ENCODE measurements around the gene SULT1A2. TPM values are rescaled to one million over a fixed set of nuclear protein-coding genes. Genes with fewer than 3 reads are reported as not detected.

Gene SULT1A2
- total and polyA plus RNA-seq, 2 of the 8 experiments (the other 6 are each of a cell fraction or from before 2014, with no cell fraction given) = 0.29 to 0.35 TPM

- Histone ChIP-seq H3K23ac (ENCODE audit: insufficient read length) (no peak overlapping the region), H3K4me3 (ENCODE audit: extremely low read depth in 1 of 4, insufficient read depth in 2 of 4, low read depth in 3 of 4, low read length in 4 of 4) (no peak overlapping the region), H3K36me3 (ENCODE audit: control insufficient read depth in 2 of 4, insufficient read depth in 4 of 4, low read length in 3 of 4) (no peaks in the 10 kb centered on the region), H3K27ac (ENCODE audit: low read depth, low read length) (no peak overlapping the region), H3K79me2 (ENCODE audit: control insufficient read depth in 1 of 2, insufficient read depth in 2 of 2, low read length in 2 of 2) (no peaks in the 10 kb centered on the region), H3K79me1 (ENCODE audit: low read depth, low read length) (no peaks in the 10 kb centered on the region; the same call in 1 of the 2 replicates), H3K14ac (ENCODE audit: insufficient read length) (no peak overlapping the region), H3K9ac (replicated peaks in 1 of 4; ENCODE audit: extremely low read depth in 1 of 4, low read depth in 3 of 4, low read length in 3 of 4) (no peak overlapping the region), H2BK20ac (ENCODE audit: low read length) (no peak overlapping the region), H4K8ac (ENCODE audit: extremely low read depth, insufficient read depth, low read length) (no peak overlapping the region), H4K91ac (replicated peaks; ENCODE audit: insufficient read length, low read length) (no peak overlapping the region), H3K9me3 (ENCODE audit: insufficient read depth in 2 of 2, low read depth in 1 of 2, low read length in 1 of 2) (no peaks in the 10 kb centered on the region), H2AK5ac (ENCODE audit: low read depth, low read length) (no peak overlapping the region), H4K20me1 (replicated peaks in 1 of 2; ENCODE audit: control insufficient read depth in 1 of 2, insufficient read depth in 2 of 2, low read length in 2 of 2) (no peaks in the 10 kb centered on the region), H3K23me2 (ENCODE audit: low read depth, low read length) (no peaks in the 10 kb centered on the region), H3K4ac (replicated peaks; ENCODE audit: insufficient read length, low read depth, low read length) (no peak overlapping the region), H4K5ac (ENCODE audit: insufficient read length, low read depth, low read length) (no peak overlapping the region), H3K4me2 (ENCODE audit: insufficient read depth in 1 of 2, low read depth in 2 of 2, low read length in 2 of 2) (no peak overlapping the region), H2AFZ (ENCODE audit: low read length) (no peak overlapping the region), H3K4me1 (replicated peaks in 1 of 4; ENCODE audit: control insufficient read depth in 3 of 4, insufficient read depth in 4 of 4, low read length in 3 of 4) (peaks cover 0 to 3% (median 1%) of the 10 kb centered on the region in 4 experiments; a peak in 3 of 7 replicates), H2BK12ac (ENCODE audit: low read depth, low read length) (no peak overlapping the region), H3K56ac (replicated peaks; ENCODE audit: insufficient read length, low read depth, low read length) (no peak overlapping the region), H2BK5ac (ENCODE audit: low read depth, low read length) (no peak overlapping the region), H3K18ac (ENCODE audit: extremely low read depth, low read length) (no peak overlapping the region), H2BK120ac (replicated peaks; ENCODE audit: low read depth, low read length) (no peak overlapping the region), H2BK15ac (ENCODE audit: low read length) (no peak overlapping the region), H3K27me3 (replicated peaks in 1 of 4; ENCODE audit: control insufficient read depth in 3 of 4, extremely low read depth in 1 of 4, insufficient read depth in 3 of 4, low read length in 3 of 4) (no peaks in the 10 kb centered on the region)
- DNase-seq (ENCODE audit: low read depth in 1 of 2, low spot score in 2 of 2) = no peak
- ChIA-PET CTCF (ENCODE audit: partially characterized antibody) (no interaction called here), POLR2A (ENCODE audit: partially characterized antibody) (interaction anchor here (0.6 kb wide), 1 partner anchor 115 kb away, joined by 3 read pairs; no protein-coding TSS in a partner anchor)
- FAIRE-seq = no peak
- WGBS, 2 experiments (ENCODE audit: extremely low coverage in 1 of 2, insufficient coverage in 1 of 2, insufficient read length in 1 of 2, insufficient replicate concordance in 2 of 2, low coverage in 1 of 2, low lambda C conversion rate in 2 of 2, missing lambda C conversion rate in 1 of 2) = 70% methylated on average over 4 of the region's 6 CpGs; no CpG with 5 or more reads in 1 of the 2 experiments
- TF ChIP-seq ZNF274 (IDR thresholded peaks at IDR 0.05; ENCODE audit: borderline replicate concordance, extremely low read depth, low read length) = no peak
- no peak for TF ChIP-seq SIX5 (IDR thresholded peaks at IDR 0.05; ENCODE audit: low read depth, low read length)
- TF ChIP-seq USF2 (IDR thresholded peaks at IDR 0.05; ENCODE audit: low read length) = no peak
- no peak for TF ChIP-seq POLR2AphosphoS5 (IDR thresholded peaks at IDR 0.05; ENCODE audit: low read depth, low read length)
- no peak for TF ChIP-seq BRCA1 (IDR thresholded peaks at IDR 0.05; ENCODE audit: low read depth, low read length)
- no peak for TF ChIP-seq E2F6 (IDR thresholded peaks at IDR 0.05)
- no peak for TF ChIP-seq KDM4A (IDR thresholded peaks at IDR 0.05; ENCODE audit: low read depth, low read length, severe bottlenecking)
- TF ChIP-seq SRF (IDR thresholded peaks at IDR 0.05; ENCODE audit: low read depth, low read length) = no peak
- no peak for TF ChIP-seq SIRT6 (IDR thresholded peaks at IDR 0.05; ENCODE audit: low read length)
- TF ChIP-seq SP4 (IDR thresholded peaks at IDR 0.05; ENCODE audit: low read length) = no peak
- no peak for TF ChIP-seq RNF2 (IDR thresholded peaks at IDR 0.05; ENCODE audit: borderline replicate concordance, low read depth, low read length, missing control alignments, poor library complexity, severe bottlenecking)
- no peak for TF ChIP-seq MAFK (IDR thresholded peaks at IDR 0.05; ENCODE audit: low read depth, low read length)
- TF ChIP-seq PHF8 (conservative IDR thresholded peaks at IDR 0.05; ENCODE audit: low read depth, low read length) = no peak
Observed at GRCh38 chr16:28602529-28602928, 5.7 kb upstream of the SULT1A2 start.

Measured in H1 (cell line).